Activated naive CD4-positive, alpha-beta T cell treated with anti-CD3 and anti-CD28 coated beads for 36 hours (primary cell): ENCODE measurements around the gene UGT1A9. TPM values are rescaled to one million over a fixed set of nuclear protein-coding genes. Genes with fewer than 3 reads are reported as not detected.

ENCODE experiments used
- CTCF ChIA-PET: fragments of 350-600 bp; sonication (Branson Sonifier 250); formaldehyde crosslinking; loops from one replicate; lab custom pipeline; 2021; ENCODE audit warnings: antibody characterized with exemption; lab: Charles Lee
- DNase-seq: peaks from one replicate; pipeline ENCODE4 v3.0.0-alpha.2; 2020
- H3K27ac Mint-ChIP-seq: one replicate; pipeline ENCODE4 v1.8.0; 2021; ENCODE audit warnings: mild to moderate bottlenecking, mixed read lengths
- H3K27me3 Mint-ChIP-seq: one replicate; pipeline ENCODE4 v1.8.0; 2021; ENCODE audit warnings: low read depth, mixed read lengths
- H3K36me3 Mint-ChIP-seq: one replicate; pipeline ENCODE4 v1.8.0; 2021; ENCODE audit warnings: low read depth, mixed read lengths
- H3K4me1 Mint-ChIP-seq: one replicate; pipeline ENCODE4 v1.8.0; 2021; ENCODE audit warnings: low read depth, mixed read lengths
- H3K4me3 Mint-ChIP-seq: one replicate; pipeline ENCODE4 v1.8.0; 2021; ENCODE audit warnings: mild to moderate bottlenecking, moderate library complexity, mixed read lengths
- H3K9me3 Mint-ChIP-seq: one replicate; pipeline ENCODE4 v1.8.0; 2021; ENCODE audit warnings: mixed read lengths
- intact Hi-C: fragments of 100-400 bp; cut with micrococcal nuclease; formaldehyde crosslinking; loops from one replicate; pipeline ENCODE4 v1.15.1; 2023
- total RNA-seq, 2 experiments: library from RNA; stranded (reverse); gene quantifications; one replicate each; pipeline ENCODE4 v1.2.3, GENCODE V29; 2021

UGT1A9 gene
- total RNA-seq, 2 experiments from 2014 or later, result not detected

DNA sequence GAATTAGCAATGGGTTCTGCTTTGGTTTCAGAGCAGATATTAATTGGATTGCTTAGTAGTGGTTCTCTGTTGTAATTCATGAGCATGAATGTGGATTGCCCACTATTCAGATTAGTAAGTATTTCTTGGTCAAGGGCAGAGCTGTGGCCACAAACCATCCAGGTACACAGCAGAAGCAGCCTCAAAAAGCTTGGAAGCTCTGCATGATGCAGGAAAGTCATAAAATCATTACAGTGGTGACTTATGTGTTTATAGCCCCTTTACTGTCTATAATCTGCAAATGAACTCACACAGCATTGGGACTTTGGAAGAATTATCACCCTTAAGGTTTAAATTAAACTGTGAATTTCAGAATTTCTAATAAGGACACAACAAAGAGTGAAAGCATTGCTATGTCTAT lies 86.4 kb downstream of the UGT1A9 start:
- H3K27ac Mint-ChIP-seq, result no peak overlapping the region
- H3K9me3 Mint-ChIP-seq, result no peaks in the 10 kb centered on the region
- no peaks in the 10 kb centered on the region for H3K4me1 Mint-ChIP-seq
- CTCF ChIA-PET, result no interaction called here
- H3K36me3 Mint-ChIP-seq, result no peaks in the 10 kb centered on the region
- no peak for DNase-seq
- peaks cover 5% of the 10 kb centered on the region for H3K27me3 Mint-ChIP-seq
- intact Hi-C loops, result no loop called here
- H3K4me3 Mint-ChIP-seq, result no peak overlapping the region

GRCh38 chr2:233758849-233759248 lies 87.2 kb downstream of the UGT1A9 start:
- intact Hi-C loops, result no loop called here
- Mint-ChIP-seq H3K4me1 (no peaks in the 10 kb centered on the region), H3K36me3 (no peaks in the 10 kb centered on the region), H3K27ac (no peak overlapping the region), H3K9me3 (no peaks in the 10 kb centered on the region), H3K4me3 (no peak overlapping the region), H3K27me3 (peaks cover 3% of the 10 kb centered on the region)
- no peak for DNase-seq
- CTCF ChIA-PET, result no interaction called here

GRCh38 chr2:233760043-233760442 lies 88.3 kb downstream of the UGT1A9 start, which contains the start of gene UGT1A1:
Gene UGT1A1 (plus strand): TSS chr2:233760270. CDS start chr2:233760288, 18 bp downstream.
- peaks cover 4% of the 10 kb centered on the region for H3K27me3 Mint-ChIP-seq

GRCh38 chr2:233761040-233761769 lies 89.5 kb downstream of the UGT1A9 start:
- DNase-seq, result no peak
- intact Hi-C loops, result no loop called here
- no peak overlapping the region for H3K4me3 Mint-ChIP-seq
- H3K4me1 Mint-ChIP-seq, result no peaks in the 10 kb centered on the region
- CTCF ChIA-PET, result no interaction called here
- H3K27ac Mint-ChIP-seq, result no peak overlapping the region
- peaks cover 4% of the 10 kb centered on the region for H3K27me3 Mint-ChIP-seq
- H3K9me3 Mint-ChIP-seq, result no peaks in the 10 kb centered on the region
- H3K36me3 Mint-ChIP-seq, result no peaks in the 10 kb centered on the region

More at GRCh38 chr2:233760043-233760442, 88.3 kb downstream of the UGT1A9 start, which contains the start of gene UGT1A1:
- Mint-ChIP-seq H3K36me3 (no peaks in the 10 kb centered on the region), H3K4me1 (no peaks in the 10 kb centered on the region), H3K4me3 (no peak within 1 kb of the TSS), H3K9me3 (no peaks in the 10 kb centered on the region), H3K27ac (no peak within 1 kb of the TSS)
- CTCF ChIA-PET, result no interaction called here
- no peak for DNase-seq
- intact Hi-C loops, result no loop called here

- H3K4me1 Mint-ChIP-seq, result no peaks in the 10 kb centered on the region
- H3K4me3 Mint-ChIP-seq, result no peak overlapping the region
- no peaks in the 10 kb centered on the region for H3K9me3 Mint-ChIP-seq
- CTCF ChIA-PET, result no interaction called here
- no peak overlapping the region for H3K27ac Mint-ChIP-seq
- H3K36me3 Mint-ChIP-seq, result no peaks in the 10 kb centered on the region
- H3K27me3 Mint-ChIP-seq, result peaks cover 10% of the 10 kb centered on the region
- no peak for DNase-seq
- intact Hi-C loops, result no loop called here
Measured at GRCh38 chr2:233764264-233764663, 92.6 kb downstream of the UGT1A9 start.

GRCh38 chr2:233764761-233765160 lies 93.1 kb downstream of the UGT1A9 start:
- CTCF ChIA-PET, result no interaction called here
- no peak for DNase-seq
- Mint-ChIP-seq H3K4me3 (no peak overlapping the region), H3K36me3 (no peaks in the 10 kb centered on the region), H3K27ac (no peak overlapping the region), H3K27me3 (peaks cover 11% of the 10 kb centered on the region), H3K4me1 (no peaks in the 10 kb centered on the region), H3K9me3 (no peaks in the 10 kb centered on the region)
- intact Hi-C loops, result no loop called here

DNA sequence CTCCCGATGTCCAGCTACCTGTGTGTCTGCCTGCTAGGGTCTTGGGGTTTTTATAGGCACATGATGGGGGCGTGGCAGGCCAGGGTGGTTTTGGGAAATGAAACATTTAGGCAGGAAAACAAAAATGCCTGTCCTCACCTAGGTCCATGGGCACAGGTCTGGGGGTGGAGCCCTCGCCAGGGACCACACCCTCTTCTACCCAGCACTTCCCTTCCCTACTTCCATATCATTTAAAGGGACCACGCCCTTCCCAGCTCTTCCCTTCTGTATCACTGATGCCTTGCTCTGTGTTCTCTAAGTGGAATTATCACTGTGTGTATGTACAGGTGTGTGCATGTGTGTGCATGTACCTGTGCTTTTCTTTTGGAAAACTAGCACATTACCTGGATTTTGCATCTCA lies 94.7 kb downstream of the UGT1A9 start:
- Mint-ChIP-seq H3K4me3 (no peak overlapping the region), H3K27ac (no peak overlapping the region), H3K27me3 (peaks cover 11% of the 10 kb centered on the region), H3K9me3 (no peaks in the 10 kb centered on the region), H3K36me3 (no peaks in the 10 kb centered on the region), H3K4me1 (no peaks in the 10 kb centered on the region)
- DNase-seq, result no peak
- intact Hi-C loops, result no loop called here
- CTCF ChIA-PET, result interaction anchor here (0.6 kb wide), 1 partner anchor 457 kb away, joined by 3 read pairs; no protein-coding TSS in a partner anchor

- intact Hi-C loops, result no loop called here
- Mint-ChIP-seq H3K9me3 (no peaks in the 10 kb centered on the region), H3K4me3 (no peak overlapping the region), H3K4me1 (no peaks in the 10 kb centered on the region), H3K27ac (no peak overlapping the region), H3K27me3 (peaks cover 11% of the 10 kb centered on the region), H3K36me3 (no peaks in the 10 kb centered on the region)
- CTCF ChIA-PET, result no interaction called here
- no peak for DNase-seq
Measured at GRCh38 chr2:233768076-233768475, 96.4 kb downstream of the UGT1A9 start.

DNA sequence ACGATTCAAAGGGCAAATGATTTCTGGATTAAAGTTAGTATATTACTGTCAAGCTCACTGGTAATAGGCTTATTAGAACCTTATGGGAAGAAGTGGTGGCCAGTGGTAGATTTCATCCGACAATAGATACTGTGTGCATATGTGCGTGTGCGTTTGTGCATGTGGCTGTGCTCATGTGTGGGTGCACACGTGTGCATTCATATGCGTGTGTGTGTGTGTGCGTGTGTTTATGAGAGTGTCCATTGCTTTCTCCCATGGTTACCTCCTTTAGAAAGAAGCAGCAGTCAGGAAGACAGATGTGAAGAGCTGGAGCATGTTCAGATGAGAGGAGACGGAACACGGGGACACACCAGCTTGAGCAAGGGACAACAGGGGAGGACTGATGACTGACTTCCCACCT lies 97.6 kb downstream of the UGT1A9 start:
- no peak overlapping the region for H3K27ac Mint-ChIP-seq
- H3K36me3 Mint-ChIP-seq, result no peaks in the 10 kb centered on the region
- intact Hi-C loops, result no loop called here
- H3K4me3 Mint-ChIP-seq, result no peak overlapping the region
- H3K4me1 Mint-ChIP-seq, result no peaks in the 10 kb centered on the region
- H3K27me3 Mint-ChIP-seq, result peaks cover 11% of the 10 kb centered on the region
- CTCF ChIA-PET, result no interaction called here
- no peaks in the 10 kb centered on the region for H3K9me3 Mint-ChIP-seq
- no peak for DNase-seq

DNA sequence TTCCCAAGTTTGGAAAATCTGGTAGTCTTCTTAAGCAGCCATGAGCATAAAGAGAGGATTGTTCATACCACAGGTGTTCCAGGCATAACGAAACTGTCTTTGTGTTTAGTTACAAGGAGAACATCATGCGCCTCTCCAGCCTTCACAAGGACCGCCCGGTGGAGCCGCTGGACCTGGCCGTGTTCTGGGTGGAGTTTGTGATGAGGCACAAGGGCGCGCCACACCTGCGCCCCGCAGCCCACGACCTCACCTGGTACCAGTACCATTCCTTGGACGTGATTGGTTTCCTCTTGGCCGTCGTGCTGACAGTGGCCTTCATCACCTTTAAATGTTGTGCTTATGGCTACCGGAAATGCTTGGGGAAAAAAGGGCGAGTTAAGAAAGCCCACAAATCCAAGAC lies 100.5 kb downstream of the UGT1A9 start:
- Mint-ChIP-seq H3K4me1 (no peaks in the 10 kb centered on the region), H3K27ac (no peak overlapping the region), H3K27me3 (peaks cover 10% of the 10 kb centered on the region), H3K9me3 (peaks cover 7% of the 10 kb centered on the region), H3K36me3 (no peaks in the 10 kb centered on the region), H3K4me3 (no peak overlapping the region)
- intact Hi-C loops, result no loop called here
- CTCF ChIA-PET, result no interaction called here
- no peak for DNase-seq

- no peaks in the 10 kb centered on the region for H3K4me1 Mint-ChIP-seq
- no peak overlapping the region for H3K4me3 Mint-ChIP-seq
- CTCF ChIA-PET, result no interaction called here
- H3K27me3 Mint-ChIP-seq, result peaks cover 7% of the 10 kb centered on the region
- no peaks in the 10 kb centered on the region for H3K36me3 Mint-ChIP-seq
- H3K27ac Mint-ChIP-seq, result no peak overlapping the region
- intact Hi-C loops, result no loop called here
- H3K9me3 Mint-ChIP-seq, result peaks cover 9% of the 10 kb centered on the region
- no peak for DNase-seq
Measured at GRCh38 chr2:233772583-233772982, 100.9 kb downstream of the UGT1A9 start.

GRCh38 chr2:233773854-233774253 lies 102.2 kb downstream of the UGT1A9 start:
- Mint-ChIP-seq H3K4me1 (no peaks in the 10 kb centered on the region), H3K4me3 (no peak overlapping the region), H3K36me3 (no peaks in the 10 kb centered on the region), H3K27ac (no peak overlapping the region), H3K9me3 (peaks cover 9% of the 10 kb centered on the region), H3K27me3 (peaks cover 5% of the 10 kb centered on the region)
- no peak for DNase-seq
- CTCF ChIA-PET, result interaction anchor here (0.6 kb wide), 1 partner anchor 1520 kb away, joined by 4 read pairs; no protein-coding TSS in a partner anchor
- intact Hi-C loops, result no loop called here

- no peaks in the 10 kb centered on the region for H3K4me1 Mint-ChIP-seq
- peaks cover 3% of the 10 kb centered on the region for H3K27me3 Mint-ChIP-seq
- H3K9me3 Mint-ChIP-seq, result peaks cover 9% of the 10 kb centered on the region
- H3K36me3 Mint-ChIP-seq, result no peaks in the 10 kb centered on the region
- H3K4me3 Mint-ChIP-seq, result no peak overlapping the region
- intact Hi-C loops, result no loop called here
- CTCF ChIA-PET, result no interaction called here
- no peak for DNase-seq
- H3K27ac Mint-ChIP-seq, result no peak overlapping the region
Measured at GRCh38 chr2:233775414-233775813, 103.7 kb downstream of the UGT1A9 start.
